Neural cell (in vitro differentiated cells): ENCODE results near the gene GPRIN3. TPM values are rescaled to one million over a fixed set of nuclear protein-coding genes. Genes with fewer than 3 reads are reported as not detected.

Experiments used
- H2AFZ ChIP-seq: fragments of 200-600, 300-800 bp; sonication (generic), shearing (Covaris generic); 2 replicates; pipeline ENCODE4 v1.6.0; 2014; ENCODE audit warnings: low read depth, mild to moderate bottlenecking, antibody characterized with exemption, low read length, moderate library complexity
- H3F3A ChIP-seq: fragments of 200-600 bp; shearing (Covaris generic); 2 replicates; pipeline ENCODE4 v1.6.1; 2016; ENCODE audit warnings: mild to moderate bottlenecking, moderate library complexity, mixed read lengths, antibody characterized with exemption, low read length; ENCODE audit not compliant: insufficient read depth, poor library complexity, severe bottlenecking
- H3K27ac ChIP-seq: fragments of 200-600, 300-800 bp; sonication (generic), shearing (Covaris generic); 2 replicates; pipeline ENCODE4 v1.5.1; 2014; ENCODE audit warnings: mild to moderate bottlenecking, low read length, moderate library complexity
- H3K27me3 ChIP-seq: fragments of 300-800, 200-600 bp; sonication (generic), shearing (Covaris generic); 2 replicates; pipeline ENCODE4 v1.6.0; 2014; ENCODE audit warnings: mild to moderate bottlenecking, low read depth, low read length, moderate library complexity; ENCODE audit not compliant: insufficient read depth
- H3K36me3 ChIP-seq: fragments of 300-800, 200-600 bp; sonication (generic), shearing (Covaris generic); 2 replicates; pipeline ENCODE4 v1.5.1; 2014; ENCODE audit warnings: mild to moderate bottlenecking, antibody characterized with exemption, low read length, moderate library complexity; ENCODE audit not compliant: insufficient read depth
- H3K4me2 ChIP-seq: fragments of 300-800, 200-600 bp; sonication (generic), shearing (Covaris generic); 2 replicates; pipeline ENCODE4 v1.6.0; 2014; ENCODE audit warnings: mild to moderate bottlenecking, low read length
- H3K4me3 ChIP-seq: fragments of 300-800, 200-600 bp; sonication (generic), shearing (Covaris generic); 2 replicates; pipeline ENCODE4 v1.5.1; 2014; ENCODE audit warnings: mild to moderate bottlenecking, low read length, moderate library complexity
- H3K79me2 ChIP-seq: fragments of 200-600 bp; shearing (Covaris generic); replicated peaks from 2 replicates; pipeline ENCODE4 v1.6.0; 2014; ENCODE audit warnings: mild to moderate bottlenecking, low read length, moderate library complexity; ENCODE audit not compliant: insufficient read depth
- H3K9ac ChIP-seq: fragments of 300-800, 200-600 bp; sonication (generic), shearing (Covaris generic); 2 replicates; pipeline ENCODE4 v1.6.1; 2016; ENCODE audit warnings: mild to moderate bottlenecking, low read length, mixed read lengths
- H3K9me2 ChIP-seq: fragments of 200-600 bp; shearing (Covaris generic); 2 replicates; pipeline ENCODE4 v1.6.1; 2016; ENCODE audit warnings: mild to moderate bottlenecking, low read length, mixed read lengths; ENCODE audit not compliant: insufficient read depth
- H3K9me3 ChIP-seq: fragments of 200-600, 300-800 bp; sonication (generic), shearing (Covaris generic); 2 replicates; pipeline ENCODE4 v1.6.1; 2016; ENCODE audit warnings: mild to moderate bottlenecking, mixed run types, low read length, moderate library complexity, mixed read lengths
- H4K20me1 ChIP-seq: fragments of 200-600 bp; shearing (Covaris generic); 2 replicates; pipeline ENCODE4 v1.6.1; 2016; ENCODE audit warnings: mild to moderate bottlenecking, mixed run types; ENCODE audit not compliant: insufficient read depth
- CTCF ChIP-seq: fragments of 450-650 bp; IDR thresholded peaks from 2 replicates; pipeline ENCODE4 v1.5.1; 2014; ENCODE audit warnings: antibody characterized with exemption, mild to moderate bottlenecking, moderate library complexity; ENCODE audit not compliant: poor library complexity, severe bottlenecking
- EP300 ChIP-seq: fragments of 450-650 bp; conservative IDR thresholded peaks from 2 replicates; pipeline ENCODE4 v1.6.1; 2014; ENCODE audit warnings: antibody characterized with exemption, mild to moderate bottlenecking, moderate library complexity; ENCODE audit not compliant: poor library complexity, severe bottlenecking
- EZH2 ChIP-seq: fragments of 200-600, 300-800 bp; shearing (Covaris generic), sonication (generic); IDR thresholded peaks from 2 replicates; pipeline ENCODE4 v1.6.1; 2014; ENCODE audit warnings: antibody characterized with exemption, low read length, borderline replicate concordance, mild to moderate bottlenecking; ENCODE audit not compliant: insufficient read depth, poor library complexity, severe bottlenecking
- MXI1 ChIP-seq: fragments of 450-650 bp; conservative IDR thresholded peaks from 2 replicates; pipeline ENCODE4 v1.6.1; 2014; ENCODE audit warnings: antibody characterized with exemption, mild to moderate bottlenecking; ENCODE audit not compliant: poor library complexity, severe bottlenecking
- POLR2AphosphoS5 ChIP-seq: IDR thresholded peaks from 2 replicates; pipeline ENCODE4 v1.6.1; 2012
- RAD21 ChIP-seq: fragments of 450-650 bp; conservative IDR thresholded peaks from 2 replicates; pipeline ENCODE4 v1.6.1; 2014; ENCODE audit warnings: antibody characterized with exemption, mild to moderate bottlenecking, moderate library complexity
- REST ChIP-seq: IDR thresholded peaks from 2 replicates; pipeline ENCODE4 v1.6.1; 2012; ENCODE audit warnings: borderline replicate concordance
- SMC3 ChIP-seq: fragments of 450-650 bp; conservative IDR thresholded peaks from 2 replicates; pipeline ENCODE4 v1.6.1; 2014; ENCODE audit warnings: antibody characterized with exemption, mild to moderate bottlenecking, moderate library complexity; ENCODE audit not compliant: poor library complexity
- TAF1 ChIP-seq: IDR thresholded peaks from 2 replicates; pipeline ENCODE4 v1.6.1; 2012; ENCODE audit warnings: low read depth
- polyA plus RNA-seq: library from polyadenylated mRNA; depleted of rRNA; stranded (reverse); fragments of >200 nt; gene quantifications from 2 replicates; pipeline ENCODE4 v1.2.3, GENCODE V29; 2014

Gene GPRIN3
- polyA plus RNA-seq, 1 donor from 2014 or later = 7.0 TPM

- no peak for TF ChIP-seq REST
These were observed 39.9 kb upstream of the GPRIN3 start (continued) for GRCh38 chr4:89347363-89348025.

GRCh38 chr4:89344571-89344970 lies 37.0 kb upstream of the GPRIN3 start:
- H3K9me2 ChIP-seq = no peaks in the 10 kb centered on the region
- H3K27ac ChIP-seq = no peak overlapping the region
- no peak for TF ChIP-seq TAF1
- TF ChIP-seq EP300 = no peak
- no peak for TF ChIP-seq MXI1
- TF ChIP-seq CTCF = no peak
- no peak for TF ChIP-seq REST
- TF ChIP-seq SMC3 = no peak
- TF ChIP-seq RAD21 = no peak
- no peak for TF ChIP-seq EZH2
- TF ChIP-seq POLR2AphosphoS5 = no peak
- H3K79me2 ChIP-seq = no peaks in the 10 kb centered on the region
- H3K36me3 ChIP-seq = no peaks in the 10 kb centered on the region
- H3K9ac ChIP-seq = no peak overlapping the region
- H4K20me1 ChIP-seq = no peaks in the 10 kb centered on the region
- no peaks in the 10 kb centered on the region for H3K9me3 ChIP-seq
- no peaks in the 10 kb centered on the region for H3F3A ChIP-seq
- no peaks in the 10 kb centered on the region for H3K27me3 ChIP-seq
- H3K4me3 ChIP-seq = no peak overlapping the region
- no peak overlapping the region for H3K4me2 ChIP-seq
- no peak overlapping the region for H2AFZ ChIP-seq
